Measurements from ENCODE around the gene DDX52. TPM values are rescaled to one million over a fixed set of nuclear protein-coding genes. Genes with fewer than 3 reads are reported as not detected.

Gene DDX52
- total RNA-seq, 4 donors from 2014 or later, result 13.1 to 17.9 (median 14.1) TPM

GRCh38 chr17:37674511-37674910 is 31.3 kb upstream of the DDX52 start:
- WGBS, result 45% methylated on average over 1 of the region's 1 CpG
- no peak for TF ChIP-seq EP300 (IDR thresholded peaks at IDR 0.05)
- no peak for TF ChIP-seq POLR2A (IDR thresholded peaks at IDR 0.05; ENCODE audit: low read depth)
- TF ChIP-seq POLR2AphosphoS5 (IDR thresholded peaks at IDR 0.05), result no peak
- TF ChIP-seq CTCF (IDR thresholded peaks at IDR 0.05), result no peak
- intact Hi-C loops (cut with DNase I), result no loop called here
- Histone ChIP-seq H3K4me3 (no peak overlapping the region), H3K36me3 (no peaks in the 10 kb centered on the region), H3K27ac (replicated peaks in 1 of 4) (no peak overlapping the region), H3K27me3 (peaks cover 0 to 13% (median 0%) of the 10 kb centered on the region in 4 donors), H3K4me1 (peaks cover 0 to 7% (median 0%) of the 10 kb centered on the region in 4 donors), H3K9me3 (no peaks in the 10 kb centered on the region)
- DNase-seq (ENCODE audit: extremely low spot score), result no peak

DNA sequence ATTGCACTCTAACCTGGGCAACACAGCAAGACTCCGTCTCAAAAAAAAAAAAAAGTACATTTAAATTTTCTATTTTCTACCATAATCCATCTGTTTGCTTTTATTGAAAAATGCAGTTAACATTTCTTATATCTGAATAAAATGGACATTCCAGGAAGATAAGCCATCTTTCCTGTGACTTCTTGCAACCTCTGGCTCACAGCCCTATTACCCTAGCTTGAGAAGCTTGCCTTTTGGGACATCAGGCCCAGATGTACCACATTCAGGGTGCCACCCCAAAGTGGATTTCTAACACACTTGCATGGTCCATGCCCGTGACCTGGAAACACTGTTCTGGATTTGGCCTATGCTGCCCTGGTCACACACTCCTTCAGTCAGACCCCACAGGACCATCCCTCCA is 30.1 kb upstream of the DDX52 start:
- no peaks in the 10 kb centered on the region for H3K9me3 ChIP-seq
- H3K36me3 ChIP-seq, result no peaks in the 10 kb centered on the region
- H3K27ac ChIP-seq (replicated peaks in 1 of 4), result no peak overlapping the region
- whole genome bisulfite sequencing, result 97% methylated on average over 2 of the region's 2 CpGs
- no peak overlapping the region for H3K4me3 ChIP-seq
- no peak for TF ChIP-seq POLR2A (IDR thresholded peaks at IDR 0.05; ENCODE audit: low read depth)
- TF ChIP-seq POLR2AphosphoS5 (IDR thresholded peaks at IDR 0.05), result no peak
- TF ChIP-seq CTCF (IDR thresholded peaks at IDR 0.05), result no peak
- DNase-seq (ENCODE audit: extremely low spot score), result no peak
- H3K27me3 ChIP-seq, result peaks cover 0 to 8% (median 0%) of the 10 kb centered on the region in 4 donors
- H3K4me1 ChIP-seq, result peaks cover 0 to 7% (median 0%) of the 10 kb centered on the region in 4 donors
- intact Hi-C loops (cut with DNase I), result no loop called here

DNA sequence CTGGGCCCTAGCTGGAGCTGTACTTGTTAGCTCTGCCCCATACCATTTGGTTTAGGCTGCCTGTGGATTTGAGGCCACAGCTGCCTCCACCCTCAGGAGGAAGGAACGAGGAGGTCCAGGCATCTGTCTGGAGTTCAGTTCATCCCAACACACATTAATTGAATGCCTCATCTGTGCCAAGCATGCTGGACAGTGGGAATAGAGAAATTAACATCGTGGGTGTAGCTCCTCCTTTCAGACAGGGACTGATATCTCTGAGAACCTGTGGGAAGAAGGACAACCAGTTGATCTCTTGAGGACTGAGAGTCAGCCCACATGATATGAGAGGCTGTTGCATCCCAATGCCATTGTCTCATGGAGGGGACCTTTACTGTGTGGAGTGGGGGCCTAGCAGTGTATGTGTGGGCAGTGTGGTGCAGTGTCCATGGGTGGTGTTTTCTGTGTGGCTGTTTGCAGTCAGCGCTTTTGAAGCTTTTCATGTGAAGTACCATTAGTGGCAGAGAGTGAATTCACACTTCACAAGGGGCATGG is 29.4 kb upstream of the DDX52 start:
- WGBS, result 86% methylated on average over 2 of the region's 3 CpGs
- intact Hi-C loops (cut with DNase I), result no loop called here
- Histone ChIP-seq H3K36me3 (no peaks in the 10 kb centered on the region), H3K4me3 (no peak overlapping the region), H3K27ac (replicated peaks in 1 of 4) (no peak overlapping the region), H3K9me3 (no peaks in the 10 kb centered on the region), H3K27me3 (peaks cover 0 to 8% (median 0%) of the 10 kb centered on the region in 4 donors), H3K4me1 (peaks cover 0 to 7% (median 0%) of the 10 kb centered on the region in 4 donors)
- no peak for DNase-seq (ENCODE audit: extremely low spot score)
- TF ChIP-seq CTCF (IDR thresholded peaks at IDR 0.05) (no peak), POLR2AphosphoS5 (IDR thresholded peaks at IDR 0.05) (no peak), POLR2A (IDR thresholded peaks at IDR 0.05; ENCODE audit: low read depth) (no peak), EP300 (IDR thresholded peaks at IDR 0.05) (no peak)

- no peaks in the 10 kb centered on the region for H3K36me3 ChIP-seq
- H3K27ac ChIP-seq (replicated peaks in 1 of 4), result no peak overlapping the region
- peaks cover 0 to 8% (median 0%) of the 10 kb centered on the region in 4 donors for H3K27me3 ChIP-seq
- TF ChIP-seq POLR2AphosphoS5 (IDR thresholded peaks at IDR 0.05) (no peak), POLR2A (IDR thresholded peaks at IDR 0.05; ENCODE audit: low read depth) (no peak), CTCF (IDR thresholded peaks at IDR 0.05) (no peak), EP300 (IDR thresholded peaks at IDR 0.05) (no peak)
- no peaks in the 10 kb centered on the region for H3K9me3 ChIP-seq
- no peak for DNase-seq (ENCODE audit: extremely low spot score)
- no peak overlapping the region for H3K4me3 ChIP-seq
- intact Hi-C loops (cut with DNase I), result no loop called here
- WGBS, result 61% methylated on average over 2 of the region's 2 CpGs
- peaks cover 0 to 7% (median 0%) of the 10 kb centered on the region in 4 donors for H3K4me1 ChIP-seq
These were observed 28.7 kb upstream of the DDX52 start for GRCh38 chr17:37671824-37672547.

All from esophagus muscularis mucosa (tissue), 4 donors.